Suprapubic skin (tissue), 4 donors: Measurements from ENCODE around the gene HOXC10. TPM values are rescaled to one million over a fixed set of nuclear protein-coding genes. Genes with fewer than 3 reads are reported as not detected.

Source experiments
- DNase-seq, 2 donors: peaks; one replicate each; pipeline ENCODE4 v3.0.0-alpha.2; 2019; ENCODE audit warnings: low spot score in 2 of 2
- H3K27ac ChIP-seq: fragments of 200-600 bp; sonication (generic); one replicate; pipeline ENCODE4 v1.5.1; 2019
- H3K27me3 ChIP-seq: fragments of 200-600 bp; sonication (generic); one replicate; pipeline ENCODE4 v1.5.1; 2019
- H3K36me3 ChIP-seq: fragments of 200-600 bp; sonication (generic); one replicate; pipeline ENCODE4 v1.5.1; 2019
- H3K4me1 ChIP-seq: fragments of 200-600 bp; sonication (generic); one replicate; pipeline ENCODE4 v1.5.1; 2019
- H3K4me3 ChIP-seq: fragments of 200-600 bp; sonication (generic); one replicate; pipeline ENCODE4 v1.5.1; 2019; ENCODE audit warnings: mild to moderate bottlenecking
- H3K9me3 ChIP-seq: fragments of 200-600 bp; sonication (generic); one replicate; pipeline ENCODE4 v1.5.1; 2019
- CTCF ChIP-seq, 2 donors: fragments of 200-600 bp in 1 of 2; fragments of 450-650 bp in 1 of 2; sonication (generic) in 1 of 2; IDR thresholded peaks; one replicate each; pipeline ENCODE4 v1.5.1; 2016 to 2019; ENCODE audit warnings: antibody characterized with exemption in 2 of 2, mild to moderate bottlenecking in 1 of 2, moderate library complexity in 1 of 2
- EP300 ChIP-seq: sonication (generic); formaldehyde crosslinking; IDR thresholded peaks from one replicate; pipeline ENCODE4 v1.6.1; 2017; ENCODE audit warnings: antibody characterized with exemption
- POLR2A ChIP-seq, 2 donors: fragments of 450-650 bp; IDR thresholded peaks; one replicate each; pipeline ENCODE4 v1.6.1; 2017; ENCODE audit warnings: antibody characterized with exemption in 2 of 2, mild to moderate bottlenecking in 2 of 2, moderate library complexity in 2 of 2
- POLR2AphosphoS5 ChIP-seq, 3 donors: sonication (generic); formaldehyde crosslinking; IDR thresholded peaks; one replicate each; pipeline ENCODE4 v1.6.1; 2017; ENCODE audit warnings: antibody characterized with exemption in 3 of 3
- WGBS: methylation state at CpG from one replicate; pipeline ENCODE4 v1.1.5; 2018; 5-methylcytosine and 5-hydroxymethylcytosine counted together
- total RNA-seq, 4 donors: library from RNA; depleted of rRNA; stranded (reverse); fragments of >200 nt; gene quantifications; one replicate each; pipeline ENCODE4 v1.1.0, GENCODE V29; 2016

HOXC10 gene
- total RNA-seq, 4 donors from 2014 or later = 8.8 to 24.7 (median 13.3) TPM

DNA sequence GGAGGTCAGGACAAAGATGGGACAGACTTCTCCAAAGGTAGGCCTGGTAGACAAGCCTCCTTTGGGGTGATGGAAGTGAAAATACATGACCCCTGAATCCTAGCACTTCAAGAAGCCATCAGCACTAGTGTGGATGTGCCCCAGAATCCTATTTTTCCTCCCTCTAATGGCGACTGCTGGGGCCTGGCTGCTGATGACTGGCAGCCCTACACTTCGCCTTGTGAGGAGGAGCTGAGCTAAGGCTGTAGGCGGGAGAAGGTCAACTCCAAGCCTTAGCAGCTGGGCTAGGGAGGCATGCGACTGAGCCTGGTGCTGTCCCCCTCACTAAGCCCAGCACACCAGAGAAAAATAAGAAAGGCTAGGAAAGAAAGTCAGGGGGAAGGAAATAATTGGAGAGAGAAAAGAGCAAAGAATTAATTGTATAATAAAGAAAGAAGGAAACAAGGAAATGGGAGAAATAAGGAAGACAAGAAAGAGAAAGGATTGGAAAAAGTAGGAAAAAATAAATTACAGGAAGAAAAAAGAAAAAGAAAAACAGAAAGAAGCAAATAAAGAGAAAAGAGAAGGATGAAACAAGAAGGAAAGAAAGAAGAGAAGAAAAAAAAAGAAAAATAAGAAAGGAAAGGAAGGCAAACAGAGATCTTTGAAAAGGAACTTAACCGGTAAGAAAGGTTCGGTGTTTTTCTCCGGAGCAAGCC, 4.7 kb upstream of the HOXC10 start:
- WGBS = 33% methylated on average over 7 of the region's 7 CpGs
- TF ChIP-seq EP300 = no peak
- TF ChIP-seq CTCF (IDR thresholded peaks at IDR 0.05) = no peak
- TF ChIP-seq POLR2AphosphoS5 (IDR thresholded peaks at IDR 0.05) = no peak
- no peak for TF ChIP-seq POLR2A (IDR thresholded peaks at IDR 0.05)
- peaks cover 78% of the 10 kb centered on the region for H3K27me3 ChIP-seq

GRCh38 chr12:53980802-53981496, 4.0 kb upstream of the HOXC10 start:
- Histone ChIP-seq H3K27me3 (peaks cover 78% of the 10 kb centered on the region), H3K9me3 (no peaks in the 10 kb centered on the region), H3K4me3 (peak overlapping the region; percentile 60), H3K27ac (peak overlapping the region; percentile 98), H3K36me3 (no peaks in the 10 kb centered on the region), H3K4me1 (peaks cover 71% of the 10 kb centered on the region)
- WGBS = 46% methylated on average over 15 of the region's 15 CpGs
- TF ChIP-seq POLR2A (IDR thresholded peaks at IDR 0.05) = no peak
- no peak for TF ChIP-seq CTCF (IDR thresholded peaks at IDR 0.05)
- no peak for TF ChIP-seq POLR2AphosphoS5 (IDR thresholded peaks at IDR 0.05)
- no peak for DNase-seq

More for the DNA sequence above, 4.7 kb upstream of the HOXC10 start:
- DNase-seq = no peak
- H3K27ac ChIP-seq = peak overlapping the region; percentile 98
- no peaks in the 10 kb centered on the region for H3K36me3 ChIP-seq
- no peaks in the 10 kb centered on the region for H3K9me3 ChIP-seq
- H3K4me1 ChIP-seq = peaks cover 69% of the 10 kb centered on the region
- peak overlapping the region; percentile 60 for H3K4me3 ChIP-seq

DNA sequence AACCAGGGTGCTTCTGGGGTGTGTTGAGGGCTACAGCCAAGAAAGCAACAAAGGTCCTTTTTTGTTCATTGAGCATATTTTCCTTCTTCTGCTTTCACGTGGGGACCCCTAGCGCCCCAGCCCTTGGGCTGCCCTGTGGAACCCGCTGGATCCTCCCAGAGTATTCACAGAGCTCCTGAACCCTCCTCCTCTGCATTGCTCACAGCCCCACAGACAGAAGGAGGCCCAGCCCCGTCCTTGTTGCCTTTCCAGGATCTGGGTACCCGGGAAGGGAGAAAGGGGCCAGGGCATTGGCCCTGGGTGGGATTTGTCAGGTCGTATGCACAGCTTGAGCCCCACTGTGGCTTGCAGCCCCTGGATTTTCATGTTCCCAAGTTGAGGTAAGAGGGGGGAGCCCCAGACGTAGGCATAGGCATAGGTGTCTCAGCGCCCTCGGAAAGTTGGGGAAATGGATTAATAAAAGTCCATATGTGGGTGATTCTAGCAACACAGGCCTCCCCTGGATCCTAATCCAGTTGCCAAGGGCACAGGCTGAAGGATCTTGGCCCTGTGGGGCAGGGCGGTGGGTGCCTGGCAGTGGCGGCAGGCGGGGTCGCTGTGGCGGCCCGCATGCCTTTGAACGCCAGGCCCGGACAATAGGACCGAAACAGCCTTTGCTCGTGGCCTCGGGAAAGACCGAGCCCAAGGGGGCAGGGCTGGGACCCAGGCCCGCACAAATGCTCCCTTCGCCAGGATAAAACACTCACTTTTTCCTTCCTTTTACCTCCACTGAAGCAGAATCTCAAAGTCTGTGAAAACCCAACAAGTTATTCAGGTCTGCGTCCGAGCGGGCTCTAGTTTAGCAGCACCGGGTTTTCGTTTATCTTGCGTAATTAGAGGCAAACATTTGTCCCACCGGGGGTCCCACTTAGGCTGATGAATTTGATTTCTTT, 3.0 kb upstream of the HOXC10 start:
- DNase-seq = peak in 1 of 2 donors; percentile 63
- Histone ChIP-seq H3K4me1 (peaks cover 71% of the 10 kb centered on the region), H3K9me3 (no peaks in the 10 kb centered on the region), H3K4me3 (peak overlapping the region; percentile 60), H3K27me3 (peaks cover 74% of the 10 kb centered on the region), H3K27ac (peak overlapping the region; percentile 98), H3K36me3 (no peaks in the 10 kb centered on the region)
- 31% methylated on average over 27 of the region's 30 CpGs for WGBS
- TF ChIP-seq EP300 (no peak), POLR2A (IDR thresholded peaks at IDR 0.05) (no peak), POLR2AphosphoS5 (IDR thresholded peaks at IDR 0.05) (no peak)

DNA sequence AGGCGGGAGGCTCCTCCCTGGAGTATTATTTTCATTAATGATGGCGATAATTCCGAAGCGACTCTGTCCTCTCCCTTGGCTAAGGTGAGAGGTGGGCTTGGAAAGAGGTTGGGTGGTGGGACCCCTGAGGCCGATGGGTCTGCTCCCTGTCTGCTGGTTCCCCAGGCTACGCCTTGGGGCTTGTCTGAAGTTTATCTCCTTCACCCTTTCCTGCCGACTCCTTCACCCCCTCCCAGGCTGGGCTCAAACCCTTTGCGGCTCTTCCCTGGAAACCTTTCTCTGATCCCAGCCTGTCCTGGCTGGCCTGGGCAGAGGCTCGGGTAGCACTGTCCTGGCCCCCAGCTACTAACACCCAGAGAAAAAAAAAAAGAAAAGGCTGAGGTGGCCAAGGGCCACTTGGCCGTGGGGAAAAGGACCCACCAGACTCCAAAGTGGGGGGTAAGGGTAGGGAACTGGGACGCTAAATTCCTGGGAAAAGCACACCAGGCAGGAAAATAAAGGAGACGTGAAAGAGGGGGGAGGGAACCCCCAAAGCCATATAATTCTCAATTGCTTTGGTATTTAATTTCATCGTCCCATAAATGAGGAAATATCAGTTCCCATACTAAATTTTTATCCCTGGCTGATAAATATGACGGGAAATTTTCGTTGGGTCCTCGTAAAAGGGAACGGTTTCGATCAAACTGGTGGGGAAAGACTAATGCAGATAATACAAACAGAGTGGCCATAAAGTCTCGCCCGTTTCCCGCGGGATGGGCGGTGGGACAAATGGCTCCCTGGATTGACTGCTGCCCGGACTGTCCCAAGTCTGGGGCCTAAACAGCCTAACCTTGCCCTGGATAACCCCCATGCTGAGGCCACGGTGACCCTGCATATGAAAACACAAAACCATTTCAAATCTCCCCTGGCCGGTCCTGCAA, 2.0 kb upstream of the HOXC10 start:
- Histone ChIP-seq H3K4me3 (peak overlapping the region; percentile 60), H3K4me1 (peaks cover 75% of the 10 kb centered on the region), H3K27ac (peak overlapping the region; percentile 98), H3K36me3 (no peaks in the 10 kb centered on the region), H3K9me3 (no peaks in the 10 kb centered on the region), H3K27me3 (peaks cover 67% of the 10 kb centered on the region)
- TF ChIP-seq POLR2AphosphoS5 (IDR thresholded peaks at IDR 0.05) (no peak), EP300 (no peak), POLR2A (IDR thresholded peaks at IDR 0.05) (no peak), CTCF (IDR thresholded peaks at IDR 0.05) (no peak)
- WGBS = 34% methylated on average over 25 of the region's 26 CpGs
- no peak for DNase-seq

GRCh38 chr12:53983568-53983949, 1.4 kb upstream of the HOXC10 start:
- no peaks in the 10 kb centered on the region for H3K36me3 ChIP-seq
- no peaks in the 10 kb centered on the region for H3K9me3 ChIP-seq
- peaks cover 64% of the 10 kb centered on the region for H3K27me3 ChIP-seq
- peaks cover 75% of the 10 kb centered on the region for H3K4me1 ChIP-seq
- peak overlapping the region; percentile 98 for H3K27ac ChIP-seq
- TF ChIP-seq POLR2A (IDR thresholded peaks at IDR 0.05) (no peak), CTCF (IDR thresholded peaks at IDR 0.05) (no peak), EP300 (no peak), POLR2AphosphoS5 (IDR thresholded peaks at IDR 0.05) (no peak)
- no peak for DNase-seq
- H3K4me3 ChIP-seq = peak overlapping the region; percentile 60
- WGBS = 36% methylated on average over 17 of the region's 17 CpGs
